ENCODE data around the gene OVOL1. TPM values are rescaled to one million over a fixed set of nuclear protein-coding genes. Genes with fewer than 3 reads are reported as not detected.

OVOL1 gene
- not detected in 2 replicates for total RNA-seq

DNA sequence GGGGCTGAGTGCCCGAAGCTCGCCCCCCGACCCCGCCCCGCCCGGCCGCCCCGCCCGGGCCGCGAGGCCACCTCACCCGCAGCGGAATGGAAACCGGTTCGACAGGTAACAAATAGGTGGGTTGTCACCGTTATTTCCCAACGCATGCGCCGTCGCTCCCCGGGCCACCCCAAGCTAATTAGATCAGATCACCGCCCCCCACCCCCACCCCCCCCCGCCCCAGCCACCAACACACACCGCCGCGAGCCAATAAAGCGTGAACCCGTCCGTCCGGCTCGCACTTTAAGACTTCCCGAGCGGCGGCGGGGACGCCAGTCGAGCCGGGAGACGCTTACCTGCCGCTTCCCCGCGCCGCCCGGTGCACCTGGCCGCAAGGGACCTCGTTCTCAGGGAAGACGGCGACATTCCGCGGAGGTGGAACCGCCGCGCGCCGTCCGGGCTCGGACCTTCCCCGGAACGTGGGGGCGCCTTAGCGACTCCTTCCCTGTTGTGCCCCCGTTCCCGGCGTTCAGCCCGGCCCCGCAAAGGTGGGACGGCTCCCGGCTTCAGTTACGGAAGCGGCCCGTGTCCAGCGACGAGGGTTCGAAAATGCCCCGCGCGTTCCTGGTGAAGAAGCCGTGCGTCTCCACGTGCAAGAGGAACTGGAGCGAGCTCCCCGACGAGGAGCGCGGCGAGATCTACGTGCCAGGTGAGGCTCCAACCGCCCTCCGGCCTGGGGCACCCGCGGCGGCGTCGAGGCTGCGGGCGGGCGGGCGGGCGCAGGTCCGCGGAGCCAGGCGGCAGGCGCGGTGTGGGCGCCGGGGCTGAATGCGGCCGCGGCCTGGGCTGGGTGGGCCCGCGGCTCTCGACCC is at the start of gene OVOL1:
Gene OVOL1 (plus strand): TSS at position 278 of the 851 bp plus-strand sequence. CDS start 311 bp downstream, at position 589.

GRCh38 chr11:65780770-65781151 is 6.1 kb upstream of the OVOL1 start, which contains the start of gene AP5B1:
AP5B1 (minus strand) TSS chr11:65780976; CDS start chr11:65780591, 385 bp downstream.

GRCh38 chr11:65833297-65834030 is 46.6 kb downstream of the OVOL1 start, which contains the start of gene SNX32:
SNX32 (plus strand) TSS chr11:65833963; CDS start chr11:65834066, 103 bp downstream.

Other genes starting within 250 kb of the OVOL1 start
- 21.3 and 22.8 TPM in 2 replicates for gene LTBP3, start 228.7 kb upstream of the OVOL1 start, total RNA-seq
- gene ZNRD2, start 216.6 kb upstream of the OVOL1 start, total RNA-seq: 36.1 and 38.3 TPM in 2 replicates
- gene FAM89B, start 214.5 kb upstream of the OVOL1 start, total RNA-seq: 26.8 and 29.6 TPM in 2 replicates
- 55.9 and 64.3 TPM in 2 replicates for gene EHBP1L1, start 211.0 kb upstream of the OVOL1 start, total RNA-seq
- gene KCNK7, start 191.3 kb upstream of the OVOL1 start, total RNA-seq: not detected in 2 replicates
- 21.4 and 26.9 TPM in 2 replicates for gene MAP3K11, start 172.8 kb upstream of the OVOL1 start, total RNA-seq
- gene PCNX3, start 171.3 kb upstream of the OVOL1 start, total RNA-seq: 34.7 and 35.2 TPM in 2 replicates
- gene SIPA1, start 149.0 kb upstream of the OVOL1 start, total RNA-seq: 25.5 and 32.2 TPM in 2 replicates
- 35.0 and 40.2 TPM in 2 replicates for gene RELA, start 124.1 kb upstream of the OVOL1 start, total RNA-seq
- gene KAT5, start 74.8 kb upstream of the OVOL1 start, total RNA-seq: 41.7 and 46.7 TPM in 2 replicates
- 19.3 and 27.1 TPM in 2 replicates for gene RNASEH2C, start 66.3 kb upstream of the OVOL1 start, total RNA-seq
- 25.0 and 27.6 TPM in 2 replicates for gene AP5B1, start 6.1 kb upstream of the OVOL1 start, total RNA-seq
- gene SNX32, start 46.9 kb downstream of the OVOL1 start, total RNA-seq: 0.97 and 1.3 TPM in 2 replicates
- gene CFL1, start 71.1 kb downstream of the OVOL1 start, total RNA-seq: 760 and 1,030 TPM in 2 replicates
- gene MUS81, start 73.4 kb downstream of the OVOL1 start, total RNA-seq: 59.3 and 89.6 TPM in 2 replicates
- 106 and 128 TPM in 2 replicates for gene EFEMP2, start 85.7 kb downstream of the OVOL1 start, total RNA-seq
- not detected in 2 replicates for gene CTSW, start 92.8 kb downstream of the OVOL1 start, total RNA-seq
- gene FIBP, start 101.4 kb downstream of the OVOL1 start, total RNA-seq: 117 and 131 TPM in 2 replicates
- 42.7 and 47.2 TPM in 2 replicates for gene CCDC85B, start 103.6 kb downstream of the OVOL1 start, total RNA-seq
- gene FOSL1, start 113.3 kb downstream of the OVOL1 start, total RNA-seq: 14.5 and 22.2 TPM in 2 replicates
- gene C11orf68, start 132.0 kb downstream of the OVOL1 start, total RNA-seq: 30.2 and 31.0 TPM in 2 replicates
- gene DRAP1, start 132.4 kb downstream of the OVOL1 start, total RNA-seq: 95.9 and 100 TPM in 2 replicates
- not detected in 2 replicates for gene TSGA10IP, start 158.4 kb downstream of the OVOL1 start, total RNA-seq
- 22.7 and 26.8 TPM in 2 replicates for gene SART1, start 174.7 kb downstream of the OVOL1 start, total RNA-seq
- gene EIF1AD, start 215.1 kb downstream of the OVOL1 start, total RNA-seq: 27.6 and 34.1 TPM in 2 replicates
- 13.5 and 18.2 TPM in 2 replicates for gene BANF1, start 215.4 kb downstream of the OVOL1 start, total RNA-seq
- gene CST6, start 224.9 kb downstream of the OVOL1 start, total RNA-seq: 0.49 and 0.85 TPM in 2 replicates
- gene CATSPER1, start 239.4 kb downstream of the OVOL1 start, total RNA-seq: not detected in 2 replicates

All from hair follicle dermal papilla cell (primary cell).